ENCODE results near the gene NTNG1. TPM values are rescaled to one million over a fixed set of nuclear protein-coding genes. Genes with fewer than 3 reads are reported as not detected.
"Not testable (repeated sequence)": the region's sequence is repeated elsewhere in the genome, so short reads cannot be mapped to it uniquely, and the experiment has no call there.

NTNG1 gene
- 5.7 and 5.8 TPM in 2 replicates for total RNA-seq

GRCh38 chr1:107140703-107141490 lies at the start of gene NTNG1:
Gene NTNG1 (plus strand): TSS chr1:107141039.
- ChIA-PET POLR2A (interaction anchor here (0.9 to 1.2 kb wide), 2 partner anchors 84 kb away, joined by 3 to 12 read pairs; partner anchors contain the start of gene PRMT6), CTCF (interaction anchor here (0.7 to 1.7 kb wide), 2 partner anchors 83 to 388 kb away, joined by 4 to 5 read pairs; no protein-coding TSS in a partner anchor)
- DNase-seq: peak; percentile 47
- peak; percentile 61 for ATAC-seq (ENCODE audit: low read depth)
- H3K27me3 Mint-ChIP-seq: peaks cover 15% of the 10 kb centered on the region
- H3K9me3 Mint-ChIP-seq: no peaks in the 10 kb centered on the region
- peak within 1 kb of the TSS; percentile 89 for H3K4me3 Mint-ChIP-seq
- H3K27ac Mint-ChIP-seq: peak within 1 kb of the TSS; percentile 68
- peaks cover 23% of the 10 kb centered on the region for H3K4me1 Mint-ChIP-seq
- intact Hi-C loops (cut with micrococcal nuclease): loop anchor here (1.0 to 5.0 kb wide), 6 partner anchors 9 to 1429 kb away; partner anchors contain the start of gene PRMT6
- TF ChIP-seq, protein P1, sequence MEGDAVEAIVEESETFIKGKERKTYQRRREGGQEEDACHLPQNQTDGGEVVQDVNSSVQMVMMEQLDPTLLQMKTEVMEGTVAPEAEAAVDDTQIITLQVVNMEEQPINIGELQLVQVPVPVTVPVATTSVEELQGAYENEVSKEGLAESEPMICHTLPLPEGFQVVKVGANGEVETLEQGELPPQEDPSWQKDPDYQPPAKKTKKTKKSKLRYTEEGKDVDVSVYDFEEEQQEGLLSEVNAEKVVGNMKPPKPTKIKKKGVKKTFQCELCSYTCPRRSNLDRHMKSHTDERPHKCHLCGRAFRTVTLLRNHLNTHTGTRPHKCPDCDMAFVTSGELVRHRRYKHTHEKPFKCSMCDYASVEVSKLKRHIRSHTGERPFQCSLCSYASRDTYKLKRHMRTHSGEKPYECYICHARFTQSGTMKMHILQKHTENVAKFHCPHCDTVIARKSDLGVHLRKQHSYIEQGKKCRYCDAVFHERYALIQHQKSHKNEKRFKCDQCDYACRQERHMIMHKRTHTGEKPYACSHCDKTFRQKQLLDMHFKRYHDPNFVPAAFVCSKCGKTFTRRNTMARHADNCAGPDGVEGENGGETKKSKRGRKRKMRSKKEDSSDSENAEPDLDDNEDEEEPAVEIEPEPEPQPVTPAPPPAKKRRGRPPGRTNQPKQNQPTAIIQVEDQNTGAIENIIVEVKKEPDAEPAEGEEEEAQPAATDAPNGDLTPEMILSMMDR (IDR thresholded peaks at IDR 0.05): no peak
- H3K36me3 Mint-ChIP-seq (ENCODE audit: low read depth): no peaks in the 10 kb centered on the region

DNA sequence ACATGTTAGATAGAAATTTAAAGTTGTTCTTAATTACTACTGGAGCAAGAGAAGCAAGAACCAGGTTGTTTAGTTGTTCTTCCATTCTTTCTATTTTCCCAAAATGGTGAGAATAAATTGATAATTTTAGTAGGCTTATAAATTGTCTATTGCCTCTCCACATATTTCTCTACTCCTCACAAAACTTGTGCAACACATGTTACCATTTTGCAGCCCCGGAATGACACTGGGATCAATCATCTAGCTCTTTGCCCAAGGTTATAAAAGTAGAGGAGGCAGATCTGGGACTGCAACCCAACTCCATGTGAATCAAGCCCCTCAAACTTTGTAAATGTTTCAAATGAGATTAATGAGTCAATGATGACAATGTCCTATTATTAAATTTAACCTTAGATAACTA lies 49.4 kb upstream of the NTNG1 start:
- peaks cover 13% of the 10 kb centered on the region for H3K27me3 Mint-ChIP-seq
- peaks cover 2% of the 10 kb centered on the region for H3K9me3 Mint-ChIP-seq
- H3K4me1 Mint-ChIP-seq: no peaks in the 10 kb centered on the region
- intact Hi-C loops (cut with micrococcal nuclease): no loop called here
- DNase-seq (no peak), ATAC-seq (ENCODE audit: low read depth) (no peak)
- no peak overlapping the region for H3K4me3 Mint-ChIP-seq
- CTCF ChIA-PET: no interaction called here
- POLR2A ChIA-PET: no interaction called here
- TF ChIP-seq, protein P1 (IDR thresholded peaks at IDR 0.05): no peak
- H3K27ac Mint-ChIP-seq: no peak overlapping the region
- no peaks in the 10 kb centered on the region for H3K36me3 Mint-ChIP-seq (ENCODE audit: low read depth)

DNA sequence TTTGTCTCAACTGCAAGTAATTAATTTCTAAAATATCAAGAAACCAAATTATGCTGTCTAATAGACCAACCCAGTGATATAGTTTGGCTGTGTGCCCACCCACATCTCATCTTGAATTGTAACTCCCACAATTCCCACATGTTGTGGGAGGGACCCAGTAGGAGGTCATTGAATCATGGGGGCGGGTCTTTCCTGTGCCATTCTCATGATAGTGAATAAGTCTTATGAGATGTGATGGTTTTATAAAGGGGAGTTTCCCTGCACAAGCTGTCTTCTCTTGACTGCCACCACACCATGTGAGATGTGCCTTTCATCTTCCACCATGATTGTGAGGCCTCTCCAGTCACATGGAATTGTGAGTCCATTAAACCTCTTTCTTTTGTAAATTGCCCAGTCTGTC lies 47.4 kb upstream of the NTNG1 start:
- H3K36me3 Mint-ChIP-seq (ENCODE audit: low read depth); H3K9me3 Mint-ChIP-seq; DNase-seq; H3K4me3 Mint-ChIP-seq; POLR2A ChIA-PET; CTCF ChIA-PET; intact Hi-C loops (cut with micrococcal nuclease); ATAC-seq (ENCODE audit: low read depth); H3K4me1 Mint-ChIP-seq; H3K27ac Mint-ChIP-seq: not testable (repeated sequence)
- H3K27me3 Mint-ChIP-seq: peaks cover 15% of the 10 kb centered on the region

DNA sequence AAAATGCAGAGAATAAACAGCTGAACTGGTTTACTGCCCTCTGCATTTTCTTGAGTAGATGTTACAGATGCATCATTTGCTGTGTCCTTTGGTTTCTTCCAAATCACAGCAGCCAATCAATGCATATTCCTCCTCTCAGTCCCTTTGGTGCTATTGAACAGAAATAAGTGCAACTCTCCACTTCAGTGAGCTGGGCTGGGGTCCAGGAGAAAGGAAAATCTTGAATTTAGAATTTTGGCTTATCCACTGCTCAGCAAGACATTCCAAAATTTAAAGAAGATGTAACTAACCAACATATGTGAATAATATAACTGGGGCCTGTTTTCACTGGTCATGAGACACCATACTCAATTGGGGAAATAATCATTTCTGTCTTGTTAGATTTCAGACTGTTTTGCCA lies 45.2 kb upstream of the NTNG1 start:
- Mint-ChIP-seq H3K4me1 (peaks cover 1% of the 10 kb centered on the region), H3K27me3 (peaks cover 15% of the 10 kb centered on the region), H3K4me3 (no peak overlapping the region), H3K9me3 (no peaks in the 10 kb centered on the region), H3K27ac (no peak overlapping the region), H3K36me3 (ENCODE audit: low read depth) (no peaks in the 10 kb centered on the region)
- no peak for ATAC-seq (ENCODE audit: low read depth)
- CTCF ChIA-PET: no interaction called here
- intact Hi-C loops (cut with micrococcal nuclease): no loop called here
- TF ChIP-seq, protein P1 (IDR thresholded peaks at IDR 0.05): no peak
- no peak for DNase-seq
- POLR2A ChIA-PET: no interaction called here

DNA sequence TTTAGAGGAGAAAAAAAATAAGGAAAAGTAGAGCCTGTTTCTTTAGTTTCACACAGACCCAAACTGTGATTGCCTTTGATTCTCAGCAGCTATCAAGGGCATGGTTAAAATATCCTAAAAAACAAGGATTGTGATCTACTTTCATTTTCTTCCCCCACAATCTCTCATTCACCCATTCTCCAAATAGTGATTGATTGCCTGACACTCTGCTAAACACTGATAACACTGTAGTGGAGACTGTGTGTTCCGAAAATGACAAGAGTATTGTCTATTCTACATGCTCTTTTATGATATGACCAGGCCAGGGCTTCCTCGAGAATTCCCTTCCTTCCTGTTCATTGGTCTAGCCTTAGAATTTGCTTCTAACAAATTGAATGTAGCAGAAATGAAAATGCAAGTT lies 44.1 kb upstream of the NTNG1 start:
- H3K9me3 Mint-ChIP-seq: no peaks in the 10 kb centered on the region
- no peaks in the 10 kb centered on the region for H3K36me3 Mint-ChIP-seq (ENCODE audit: low read depth)
- POLR2A ChIA-PET: no interaction called here
- no peak overlapping the region for H3K4me3 Mint-ChIP-seq
- H3K27ac Mint-ChIP-seq: no peak overlapping the region
- intact Hi-C loops (cut with micrococcal nuclease): no loop called here
- CTCF ChIA-PET: no interaction called here
- DNase-seq: no peak
- no peak for ATAC-seq (ENCODE audit: low read depth)
- H3K27me3 Mint-ChIP-seq: peaks cover 8% of the 10 kb centered on the region
- H3K4me1 Mint-ChIP-seq: peaks cover 5% of the 10 kb centered on the region
- TF ChIP-seq, protein P1 (IDR thresholded peaks at IDR 0.05): no peak

Data from activated B cell treated with CpG ODN at 0.5 μM for 24 hours (primary cell).